Body of pancreas (tissue), 4 donors: ENCODE results near the gene WASHC2C. TPM values are rescaled to one million over a fixed set of nuclear protein-coding genes. Genes with fewer than 3 reads are reported as not detected.
"Not testable (repeated sequence)": the region's sequence is repeated elsewhere in the genome, so short reads cannot be mapped to it uniquely, and the experiment has no call there.

Source experiments
- ATAC-seq: fragments of 150-250 bp; one replicate; pipeline ENCODE4 v1.9.1; 2016
- DNase-seq, 4 donors: peaks; one replicate each; pipeline ENCODE4 v3.0.0-alpha.2; 2019
- H3K27ac ChIP-seq, 4 donors: fragments of 200-600 bp; sonication (generic); 1 replicate in 3 of 4; 2 replicates in 1 of 4; pipeline versions ENCODE4 v1.5.1 to v1.6.1; 2016 to 2019; ENCODE audit warnings: mild to moderate bottlenecking in 1 of 4, mixed read lengths in 1 of 4, moderate library complexity in 1 of 4
- H3K27me3 ChIP-seq, 2 donors: fragments of 200-600 bp; sonication (generic); one replicate each; pipeline ENCODE4 v1.6.0; 2016; ENCODE audit warnings: mild to moderate bottlenecking in 1 of 2
- H3K36me3 ChIP-seq, 2 donors: fragments of 200-600 bp; sonication (generic); replicated peaks in 1 of 2; 2 replicates each; pipeline ENCODE4 v1.5.1; 2016; ENCODE audit warnings: low read depth in 2 of 2; ENCODE audit not compliant: insufficient read depth in 1 of 2
- H3K4me1 ChIP-seq: fragments of 200-600 bp; sonication (generic); one replicate; pipeline ENCODE4 v1.6.0; 2016
- H3K4me3 ChIP-seq, 2 donors: fragments of 200-600 bp; sonication (generic); 1 replicate in 1 of 2; 2 replicates in 1 of 2; pipeline ENCODE4 v1.5.1; 2016 to 2019
- H3K9me3 ChIP-seq, 3 donors: fragments of 200-600 bp; sonication (generic); 1 replicate in 2 of 3; 2 replicates in 1 of 3; pipeline ENCODE4 v1.5.1; 2016
- POLR2A ChIP-seq, 3 donors: fragments of 450-650 bp; IDR thresholded peaks; one replicate each; pipeline ENCODE4 v1.6.1; 2016; ENCODE audit warnings: antibody characterized with exemption in 3 of 3, mild to moderate bottlenecking in 2 of 3
- WGBS, 2 donors: methylation state at CpG; one replicate each; pipeline ENCODE4 v1.1.5; 2017; 5-methylcytosine and 5-hydroxymethylcytosine counted together
- intact Hi-C: fragments of 100-400 bp; cut with DNase I; formaldehyde crosslinking; loops from one replicate; pipeline ENCODE4 v1.15.1; 2023
- total RNA-seq, 2 donors: library from RNA; depleted of rRNA; stranded (reverse); fragments of >200 nt; gene quantifications; one replicate each; pipeline ENCODE4 v1.1.0, GENCODE V29; 2016

The WASHC2C gene, protein sequence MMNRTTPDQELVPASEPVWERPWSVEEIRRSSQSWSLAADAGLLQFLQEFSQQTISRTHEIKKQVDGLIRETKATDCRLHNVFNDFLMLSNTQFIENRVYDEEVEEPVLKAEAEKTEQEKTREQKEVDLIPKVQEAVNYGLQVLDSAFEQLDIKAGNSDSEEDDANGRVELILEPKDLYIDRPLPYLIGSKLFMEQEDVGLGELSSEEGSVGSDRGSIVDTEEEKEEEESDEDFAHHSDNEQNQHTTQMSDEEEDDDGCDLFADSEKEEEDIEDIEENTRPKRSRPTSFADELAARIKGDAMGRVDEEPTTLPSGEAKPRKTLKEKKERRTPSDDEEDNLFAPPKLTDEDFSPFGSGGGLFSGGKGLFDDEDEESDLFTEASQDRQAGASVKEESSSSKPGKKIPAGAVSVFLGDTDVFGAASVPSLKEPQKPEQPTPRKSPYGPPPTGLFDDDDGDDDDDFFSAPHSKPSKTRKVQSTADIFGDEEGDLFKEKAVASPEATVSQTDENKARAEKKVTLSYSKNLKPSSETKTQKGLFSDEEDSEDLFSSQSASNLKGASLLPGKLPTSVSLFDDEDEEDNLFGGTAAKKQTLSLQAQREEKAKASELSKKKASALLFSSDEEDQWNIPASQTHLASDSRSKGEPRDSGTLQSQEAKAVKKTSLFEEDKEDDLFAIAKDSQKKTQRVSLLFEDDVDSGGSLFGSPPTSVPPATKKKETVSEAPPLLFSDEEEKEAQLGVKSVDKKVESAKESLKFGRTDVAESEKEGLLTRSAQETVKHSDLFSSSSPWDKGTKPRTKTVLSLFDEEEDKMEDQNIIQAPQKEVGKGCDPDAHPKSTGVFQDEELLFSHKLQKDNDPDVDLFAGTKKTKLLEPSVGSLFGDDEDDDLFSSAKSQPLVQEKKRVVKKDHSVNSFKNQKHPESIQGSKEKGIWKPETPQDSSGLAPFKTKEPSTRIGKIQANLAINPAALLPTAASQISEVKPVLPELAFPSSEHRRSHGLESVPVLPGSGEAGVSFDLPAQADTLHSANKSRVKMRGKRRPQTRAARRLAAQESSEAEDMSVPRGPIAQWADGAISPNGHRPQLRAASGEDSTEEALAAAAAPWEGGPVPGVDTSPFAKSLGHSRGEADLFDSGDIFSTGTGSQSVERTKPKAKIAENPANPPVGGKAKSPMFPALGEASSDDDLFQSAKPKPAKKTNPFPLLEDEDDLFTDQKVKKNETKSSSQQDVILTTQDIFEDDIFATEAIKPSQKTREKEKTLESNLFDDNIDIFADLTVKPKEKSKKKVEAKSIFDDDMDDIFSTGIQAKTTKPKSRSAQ (N-terminal part only)
- 10 to 100 TPM; 20.1 to 21.3 TPM for total RNA-seq

DNA sequence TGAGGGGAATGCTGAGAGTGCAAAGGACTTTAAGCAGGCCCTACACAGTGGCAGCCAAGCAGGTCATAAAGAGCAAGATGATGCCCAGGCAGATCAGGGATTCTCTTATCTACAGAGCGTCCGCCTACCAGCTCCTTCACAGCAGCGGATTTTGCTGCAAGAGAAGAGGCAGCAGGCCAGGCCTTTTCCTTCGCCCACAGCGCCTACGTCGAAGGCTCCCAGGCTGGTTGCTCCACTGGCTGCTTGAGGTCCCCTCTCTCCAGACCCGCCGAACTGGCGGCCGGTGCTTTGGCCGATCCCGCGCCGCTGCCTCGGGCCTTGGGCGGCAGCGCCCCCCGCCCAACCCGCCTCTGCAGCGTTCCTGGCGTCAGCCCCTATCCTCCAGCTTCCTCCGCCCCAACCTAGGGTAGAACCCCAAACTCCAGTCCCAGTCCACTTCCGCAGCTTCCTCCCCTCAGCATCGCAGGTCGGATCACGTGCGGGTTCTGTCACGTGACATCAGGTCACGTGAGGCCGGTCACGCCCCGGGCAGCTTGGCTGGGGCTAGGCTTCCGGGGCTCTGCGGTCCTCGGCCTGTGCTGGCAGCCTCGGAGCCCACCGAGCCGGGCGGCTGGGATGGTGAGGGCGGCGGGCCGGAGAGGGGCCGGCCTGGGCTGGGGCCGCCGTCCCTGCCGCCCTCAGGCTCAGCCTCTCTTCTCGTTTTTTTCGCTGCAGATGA is at the start of gene WASHC2C:
TSS of gene WASHC2C (plus strand) at position 564 of the 718 bp plus-strand sequence. CDS start at position 616, 52 bp downstream.
- ATAC-seq, result peak; percentile 97
- not testable (repeated sequence) for H3K36me3 ChIP-seq, H3K27me3 ChIP-seq, H3K9me3 ChIP-seq
- peaks cover 11% of the 10 kb centered on the region for H3K4me1 ChIP-seq
- peak within 1 kb of the TSS; percentile 50 to 82 (median 68) for H3K27ac ChIP-seq
- peak in 2 of 3 donors; percentile 10 to 68 for TF ChIP-seq POLR2A (IDR thresholded peaks at IDR 0.05)
- peak within 1 kb of the TSS; percentile 88 to 92 for H3K4me3 ChIP-seq
- WGBS, 2 donors, result 1% methylated on average over 23 to 48 of the region's 49 CpGs
- intact Hi-C loops, result loop anchor here (10.0 kb wide), 1 partner anchor 262 kb away; no protein-coding TSS in a partner anchor
- peak; percentile 93 to 97 (median 95) for DNase-seq

DNA sequence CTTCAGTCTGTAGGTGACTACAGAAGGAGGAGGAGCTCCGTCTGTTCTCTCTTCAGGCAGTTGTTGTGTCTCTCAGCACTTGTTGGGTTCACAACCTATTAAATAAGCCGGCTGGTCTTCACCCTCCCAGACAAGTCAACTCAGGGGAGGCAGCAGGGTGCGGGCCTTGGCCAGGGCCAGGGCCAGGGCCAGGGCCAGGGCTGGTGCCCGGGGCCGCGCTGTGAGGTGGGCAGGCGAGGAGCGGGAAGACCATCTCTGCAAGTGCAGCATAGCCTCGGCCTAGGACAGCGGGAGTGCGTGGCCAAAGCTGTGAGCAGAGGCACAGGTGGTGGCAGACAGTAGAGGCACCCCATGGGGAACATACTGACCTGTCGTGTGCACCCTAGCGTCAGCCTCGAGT is 48.6 kb upstream of the WASHC2C start:
- H3K9me3 ChIP-seq, H3K36me3 ChIP-seq, H3K27me3 ChIP-seq, H3K4me3 ChIP-seq, ATAC-seq, DNase-seq, H3K27ac ChIP-seq, H3K4me1 ChIP-seq, intact Hi-C loops: not testable (repeated sequence)
- WGBS, 2 donors, result 79% methylated on average over 13 of the region's 14 CpGs; no CpG with 5 or more reads in 1 of the 2 donors

DNA sequence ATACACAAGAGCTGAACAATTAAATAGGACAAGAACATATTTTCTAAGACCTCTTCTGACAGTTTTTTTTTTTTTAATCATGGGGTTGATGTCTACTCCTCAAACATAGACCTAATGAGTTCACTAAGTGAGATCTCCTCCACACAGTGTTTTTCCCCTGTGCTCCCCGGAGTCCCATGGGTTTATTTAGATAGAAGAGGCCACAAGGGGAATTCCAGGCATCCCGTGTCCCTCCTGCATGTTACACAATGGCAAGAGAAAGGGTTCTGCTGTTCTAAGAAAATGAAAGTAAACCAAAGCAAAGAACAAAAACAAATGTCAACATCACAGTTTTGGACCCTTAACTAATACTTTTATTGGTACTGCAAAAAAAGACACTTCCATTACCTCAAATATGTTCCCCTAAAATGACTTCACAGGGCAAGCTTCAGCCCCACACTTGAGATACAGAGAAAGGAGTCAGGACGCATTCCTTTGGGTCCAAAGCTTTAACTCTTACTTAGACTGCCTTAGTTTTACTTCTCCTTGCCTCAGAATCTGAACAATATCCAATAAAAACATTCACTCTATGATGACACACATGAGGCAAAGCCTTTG is 16.8 kb upstream of the WASHC2C start:
- ATAC-seq, H3K27ac ChIP-seq, intact Hi-C loops, H3K27me3 ChIP-seq, DNase-seq, H3K36me3 ChIP-seq, H3K9me3 ChIP-seq, H3K4me3 ChIP-seq, H3K4me1 ChIP-seq: not testable (repeated sequence)
- 36 to 48% methylated on average over 3 of the region's 3 CpGs for WGBS, 2 donors

DNA sequence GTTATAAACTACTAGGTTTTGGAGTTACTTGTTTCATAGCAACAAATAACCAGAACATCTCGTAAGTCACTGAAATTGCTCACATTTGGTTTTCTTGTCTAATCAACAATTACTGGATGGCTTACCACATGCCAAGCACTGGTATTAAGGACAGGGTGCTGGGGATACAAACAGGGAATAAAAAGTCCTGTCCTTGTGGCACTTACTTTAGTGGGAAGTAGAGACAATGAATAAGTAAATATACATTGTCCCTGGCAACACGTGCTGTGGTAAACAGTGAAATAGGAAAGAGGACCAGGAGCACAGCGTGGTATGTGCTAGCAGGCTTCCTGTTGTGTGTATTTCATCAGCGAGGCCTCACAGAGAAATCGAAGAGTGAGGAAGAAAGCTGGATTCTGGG is 15.8 kb upstream of the WASHC2C start:
- intact Hi-C loops, DNase-seq, H3K27me3 ChIP-seq, H3K27ac ChIP-seq, H3K9me3 ChIP-seq, ATAC-seq, H3K4me3 ChIP-seq, H3K36me3 ChIP-seq, H3K4me1 ChIP-seq: not testable (repeated sequence)
- 69 to 73% methylated on average over 3 of the region's 5 CpGs for WGBS, 2 donors

DNA sequence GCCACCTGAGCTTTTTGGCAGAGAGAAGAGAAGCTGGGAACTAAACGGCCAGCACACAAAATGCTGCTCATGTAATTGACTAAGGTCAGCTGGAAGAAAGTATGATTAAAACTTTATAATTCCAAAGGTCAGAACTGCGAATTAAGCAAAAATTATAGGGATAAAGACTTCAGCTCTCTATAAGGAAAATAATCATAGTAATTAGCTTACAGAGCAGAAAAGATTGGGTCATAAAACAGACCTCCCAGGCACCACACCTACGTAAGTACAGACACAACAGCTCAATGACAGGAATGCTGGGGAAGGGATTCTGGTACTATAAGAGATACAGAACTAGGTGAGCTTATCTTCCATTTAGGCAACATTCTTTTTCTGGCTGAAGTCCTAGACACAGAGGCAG is 10.0 kb upstream of the WASHC2C start:
- H3K9me3 ChIP-seq, H3K4me3 ChIP-seq, H3K36me3 ChIP-seq, H3K27me3 ChIP-seq, DNase-seq, ATAC-seq, H3K4me1 ChIP-seq, intact Hi-C loops, H3K27ac ChIP-seq: not testable (repeated sequence)
- WGBS, 2 donors, result 61% methylated on average over 3 of the region's 3 CpGs

DNA sequence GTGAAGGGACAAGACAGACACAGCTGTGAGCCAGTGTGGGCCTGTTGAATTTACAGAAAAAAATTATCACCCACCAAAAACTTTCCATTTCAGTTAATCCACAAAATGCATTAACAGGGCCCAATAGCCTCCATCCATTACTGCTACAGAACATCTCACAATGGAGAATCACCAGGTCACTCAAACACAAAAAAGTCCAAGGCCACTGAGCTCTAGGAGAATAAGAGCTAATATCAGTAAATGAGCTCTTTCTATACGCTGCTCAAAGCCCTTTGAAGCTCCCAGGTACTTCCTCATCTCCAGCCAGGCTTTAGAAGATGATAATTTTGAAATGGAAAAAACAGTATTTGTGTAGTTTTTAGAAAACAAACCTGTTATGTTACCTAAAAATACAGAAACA is 9.4 kb upstream of the WASHC2C start:
- WGBS, 2 donors, result 66 to 85% methylated on average over 1 of the region's 1 CpG
- H3K4me3 ChIP-seq, H3K27me3 ChIP-seq, H3K4me1 ChIP-seq, DNase-seq, intact Hi-C loops, ATAC-seq, H3K36me3 ChIP-seq, H3K27ac ChIP-seq, H3K9me3 ChIP-seq: not testable (repeated sequence)

DNA sequence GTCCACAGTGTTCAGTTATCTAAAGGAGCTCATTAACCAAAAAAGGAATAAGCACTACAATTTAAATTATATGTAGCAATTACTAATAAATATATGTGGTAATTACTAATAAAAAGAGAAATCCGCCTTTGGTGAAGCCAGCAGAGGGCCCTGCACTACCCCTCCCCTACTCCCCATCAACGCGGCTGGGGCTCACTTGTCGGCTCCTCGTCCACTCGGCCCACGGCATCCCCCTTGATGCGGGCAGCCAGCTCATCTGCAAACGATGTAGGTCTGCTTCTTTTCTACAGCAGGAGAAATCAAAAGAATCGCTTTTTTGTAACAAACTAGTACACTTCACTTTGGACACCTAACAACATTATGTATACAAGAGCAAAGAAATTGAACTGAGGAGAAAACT is 5.6 kb upstream of the WASHC2C start:
- intact Hi-C loops, result loop anchor here (10.0 kb wide), 1 partner anchor 257 kb away; no protein-coding TSS in a partner anchor
- WGBS, 2 donors, result 55% methylated on average over 10 of the region's 10 CpGs
- not testable (repeated sequence) for ATAC-seq

DNA sequence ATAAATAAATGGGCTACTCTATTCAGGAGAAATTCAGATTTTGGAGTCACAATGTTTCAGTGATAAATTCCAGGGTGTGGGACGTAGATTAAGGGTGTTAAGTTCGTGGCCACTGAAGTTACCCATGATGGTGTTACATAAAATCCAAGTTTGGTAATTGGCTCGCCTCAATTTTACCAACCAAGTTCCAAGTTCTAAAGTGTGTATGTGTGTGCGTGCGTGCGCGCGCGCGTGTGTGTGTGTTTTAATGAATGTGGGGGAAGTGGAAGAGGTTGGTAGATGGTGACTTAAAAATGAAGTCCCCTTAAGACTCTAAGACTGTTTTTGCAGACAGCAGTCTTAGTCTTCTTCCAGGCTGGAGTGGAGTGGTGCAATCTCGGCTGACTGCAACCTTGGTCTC is 3.2 kb upstream of the WASHC2C start:
- not testable (repeated sequence) for H3K4me3 ChIP-seq, H3K27me3 ChIP-seq, H3K27ac ChIP-seq, H3K36me3 ChIP-seq, DNase-seq, ATAC-seq, H3K9me3 ChIP-seq
- 82 to 84% methylated on average over 11 of the region's 11 CpGs for WGBS, 2 donors
- intact Hi-C loops, result loop anchor here (10.0 kb wide), 1 partner anchor 259 kb away; no protein-coding TSS in a partner anchor
- H3K4me1 ChIP-seq, result peaks cover 11% of the 10 kb centered on the region

More for the DNA sequence above, 5.6 kb upstream of the WASHC2C start:
- not testable (repeated sequence) for H3K27me3 ChIP-seq, H3K27ac ChIP-seq, H3K4me3 ChIP-seq, H3K4me1 ChIP-seq, H3K36me3 ChIP-seq, H3K9me3 ChIP-seq, DNase-seq

DNA sequence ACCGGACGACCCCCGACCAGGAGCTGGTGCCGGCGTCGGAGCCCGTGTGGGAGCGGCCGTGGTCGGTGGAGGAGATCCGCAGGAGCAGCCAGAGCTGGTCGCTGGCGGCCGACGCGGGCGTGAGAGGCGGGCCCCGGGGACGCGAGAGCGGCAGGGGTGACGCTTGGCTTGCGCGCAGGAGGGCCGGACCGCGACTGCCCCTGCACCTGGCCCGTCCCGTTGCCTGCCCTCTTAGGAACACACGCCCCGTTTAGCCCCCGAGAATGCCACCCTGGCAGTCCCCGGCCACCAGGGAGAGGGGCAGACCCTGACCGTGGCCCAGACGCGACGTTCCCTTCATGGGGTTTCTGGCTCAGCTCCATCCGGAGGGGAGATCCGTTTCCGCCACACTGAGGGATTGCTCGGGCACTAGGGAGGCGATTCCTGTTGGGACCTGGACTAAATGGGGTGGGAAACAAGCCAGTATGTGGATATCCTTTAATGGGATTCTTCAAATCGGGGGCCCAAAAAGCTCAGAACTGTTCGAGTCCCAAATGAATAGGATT is 427 bp downstream of the WASHC2C start:
- H3K9me3 ChIP-seq, H3K36me3 ChIP-seq, H3K27me3 ChIP-seq, DNase-seq: not testable (repeated sequence)
- H3K4me1 ChIP-seq, result peaks cover 11% of the 10 kb centered on the region
- H3K27ac ChIP-seq, result peak overlapping the region; percentile 50 to 82 (median 68)
- H3K4me3 ChIP-seq, result peak overlapping the region; percentile 88 to 92
- intact Hi-C loops, result loop anchor here (10.0 kb wide), 1 partner anchor 263 kb away; no protein-coding TSS in a partner anchor
- 1 to 5% methylated on average over 2 to 26 of the region's 45 CpGs for WGBS, 2 donors
- ATAC-seq, result peak; percentile 70

DNA sequence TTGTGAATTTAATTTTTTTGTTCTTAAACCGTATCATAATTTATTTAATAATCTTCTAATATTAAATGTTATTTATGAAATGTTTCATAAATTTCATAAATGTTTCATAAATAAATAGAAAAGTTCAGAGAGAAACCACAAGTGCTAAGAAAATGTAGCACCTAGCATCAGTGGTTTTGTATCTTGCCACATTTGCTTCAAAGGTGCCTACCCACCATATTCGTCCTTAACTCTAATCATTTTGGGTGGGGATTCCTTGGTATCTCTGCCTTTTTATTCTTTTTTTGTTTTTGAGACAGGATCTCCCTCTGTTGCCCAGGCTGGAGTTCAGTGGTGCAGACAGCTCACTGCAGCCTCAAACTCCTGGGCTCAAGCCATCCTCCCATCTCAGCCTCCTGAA is 7.4 kb downstream of the WASHC2C start:
- H3K9me3 ChIP-seq, ATAC-seq, intact Hi-C loops, H3K36me3 ChIP-seq, DNase-seq, H3K4me1 ChIP-seq, H3K27ac ChIP-seq, H3K4me3 ChIP-seq, H3K27me3 ChIP-seq: not testable (repeated sequence)
- 87 to 100% methylated on average over 1 of the region's 2 CpGs for WGBS, 2 donors
